Measurements from ENCODE around the gene REXO4. TPM values are rescaled to one million over a fixed set of nuclear protein-coding genes. Genes with fewer than 3 reads are reported as not detected.

REXO4 gene, protein sequence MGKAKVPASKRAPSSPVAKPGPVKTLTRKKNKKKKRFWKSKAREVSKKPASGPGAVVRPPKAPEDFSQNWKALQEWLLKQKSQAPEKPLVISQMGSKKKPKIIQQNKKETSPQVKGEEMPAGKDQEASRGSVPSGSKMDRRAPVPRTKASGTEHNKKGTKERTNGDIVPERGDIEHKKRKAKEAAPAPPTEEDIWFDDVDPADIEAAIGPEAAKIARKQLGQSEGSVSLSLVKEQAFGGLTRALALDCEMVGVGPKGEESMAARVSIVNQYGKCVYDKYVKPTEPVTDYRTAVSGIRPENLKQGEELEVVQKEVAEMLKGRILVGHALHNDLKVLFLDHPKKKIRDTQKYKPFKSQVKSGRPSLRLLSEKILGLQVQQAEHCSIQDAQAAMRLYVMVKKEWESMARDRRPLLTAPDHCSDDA
- 10 to 100 TPM; 11.5 to 18.1 (median 15.4) TPM for total RNA-seq

GRCh38 chr9:133417541-133418461 lies at the start of gene REXO4:
Gene REXO4, minus strand, starts transcription at chr9:133418010. Its CDS starts 166 bp downstream, at chr9:133417844.
- peak; percentile 96 for ATAC-seq (ENCODE audit: low FRiP score)
- TF ChIP-seq CTCF (IDR thresholded peaks at IDR 0.05): no peak

GRCh38 chr9:133467101-133467500 lies 49.3 kb upstream of the REXO4 start:
- ATAC-seq (ENCODE audit: low FRiP score) (no peak), DNase-seq (ENCODE audit: low spot score) (no peak)
- TF ChIP-seq CTCF (IDR thresholded peaks at IDR 0.05): no peak

More at GRCh38 chr9:133417541-133418461, at the start of gene REXO4:
- peak; percentile 44 for DNase-seq (ENCODE audit: low spot score)

GRCh38 chr9:133465984-133466383 lies 48.2 kb upstream of the REXO4 start:
- no peak for DNase-seq (ENCODE audit: low spot score)
- no peak for TF ChIP-seq CTCF (IDR thresholded peaks at IDR 0.05)
- no peak for ATAC-seq (ENCODE audit: low FRiP score)

DNA sequence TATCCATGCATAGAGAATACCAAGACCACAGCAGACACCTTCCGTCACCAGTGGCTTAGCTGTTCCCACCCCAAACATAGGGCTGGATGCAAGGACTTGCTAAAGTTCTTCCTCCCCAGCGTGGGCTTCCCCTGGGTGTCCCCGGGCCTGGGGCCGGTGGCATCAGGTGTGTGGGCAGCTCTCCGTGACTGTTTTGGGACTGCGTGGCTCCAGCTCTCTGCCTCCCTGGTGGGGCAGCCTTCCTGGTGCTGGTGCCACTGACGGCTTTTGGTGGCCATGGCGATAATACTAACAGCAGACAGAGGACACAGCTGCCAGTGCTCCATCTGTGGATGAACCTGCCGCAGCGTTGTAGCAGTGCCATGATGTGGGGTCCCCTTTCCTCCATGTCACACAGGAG lies 46.8 kb upstream of the REXO4 start:
- TF ChIP-seq CTCF (IDR thresholded peaks at IDR 0.05): no peak
- ATAC-seq (ENCODE audit: low FRiP score) (no peak), DNase-seq (ENCODE audit: low spot score) (no peak)

DNA sequence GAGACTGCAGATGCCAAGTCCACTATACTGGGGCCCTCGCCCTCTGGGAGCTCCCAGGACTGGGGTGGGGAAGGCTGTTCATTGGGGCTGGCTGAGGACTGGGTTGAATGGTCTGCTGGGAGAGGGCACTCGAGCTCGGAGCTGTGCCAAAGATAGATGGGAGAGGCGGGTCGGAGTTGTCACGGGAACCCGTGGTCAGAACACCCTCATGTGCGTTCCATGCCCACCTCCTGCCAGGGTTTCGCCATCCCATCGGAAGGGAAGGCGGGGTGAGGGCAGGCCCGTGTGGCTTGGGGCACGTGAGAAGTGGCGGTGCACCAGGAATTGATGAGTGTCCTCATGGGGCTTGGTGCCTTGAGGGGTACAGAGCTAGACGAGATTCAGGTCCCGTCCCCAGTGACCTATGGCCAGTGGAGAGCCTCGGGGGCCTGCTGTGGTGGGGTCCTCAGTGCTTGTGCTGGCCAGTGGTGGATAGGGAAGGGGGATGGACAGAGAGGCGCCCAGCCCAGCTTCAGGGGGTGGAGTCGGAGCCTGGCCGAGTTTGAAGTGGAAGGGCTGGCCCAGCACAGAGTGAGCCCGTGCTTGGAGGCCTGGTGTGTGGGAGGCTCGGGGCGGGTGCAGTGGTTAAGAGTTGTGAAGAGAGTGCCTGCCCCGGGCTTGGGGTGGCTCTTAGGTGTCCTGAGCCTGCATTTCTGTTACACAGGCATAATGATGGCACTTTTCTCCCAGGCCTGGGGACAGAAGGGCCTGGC lies 46.2 kb upstream of the REXO4 start:
- TF ChIP-seq CTCF (IDR thresholded peaks at IDR 0.05): no peak
- ATAC-seq (ENCODE audit: low FRiP score): no peak
- DNase-seq (ENCODE audit: low spot score): no peak

- ATAC-seq (ENCODE audit: low FRiP score) (no peak), DNase-seq (ENCODE audit: low spot score) (no peak)
- TF ChIP-seq CTCF (IDR thresholded peaks at IDR 0.05): no peak
These were observed 45.5 kb upstream of the REXO4 start for GRCh38 chr9:133463234-133463863.
